Amniotic epithelial cell (primary cell): ENCODE data around the gene NCOR1.
A peak's percentile ranks its signal among the peaks of the same experiment; 100 is the strongest.
"Not testable (repeated sequence)": the region's sequence is repeated elsewhere in the genome, so short reads cannot be mapped to it uniquely, and the experiment has no call there.

Source experiments
- DNase-seq: peaks from one replicate; pipeline ENCODE4 v3.0.0-alpha.2; 2010; ENCODE audit warnings: low read depth

Gene NCOR1

DNA sequence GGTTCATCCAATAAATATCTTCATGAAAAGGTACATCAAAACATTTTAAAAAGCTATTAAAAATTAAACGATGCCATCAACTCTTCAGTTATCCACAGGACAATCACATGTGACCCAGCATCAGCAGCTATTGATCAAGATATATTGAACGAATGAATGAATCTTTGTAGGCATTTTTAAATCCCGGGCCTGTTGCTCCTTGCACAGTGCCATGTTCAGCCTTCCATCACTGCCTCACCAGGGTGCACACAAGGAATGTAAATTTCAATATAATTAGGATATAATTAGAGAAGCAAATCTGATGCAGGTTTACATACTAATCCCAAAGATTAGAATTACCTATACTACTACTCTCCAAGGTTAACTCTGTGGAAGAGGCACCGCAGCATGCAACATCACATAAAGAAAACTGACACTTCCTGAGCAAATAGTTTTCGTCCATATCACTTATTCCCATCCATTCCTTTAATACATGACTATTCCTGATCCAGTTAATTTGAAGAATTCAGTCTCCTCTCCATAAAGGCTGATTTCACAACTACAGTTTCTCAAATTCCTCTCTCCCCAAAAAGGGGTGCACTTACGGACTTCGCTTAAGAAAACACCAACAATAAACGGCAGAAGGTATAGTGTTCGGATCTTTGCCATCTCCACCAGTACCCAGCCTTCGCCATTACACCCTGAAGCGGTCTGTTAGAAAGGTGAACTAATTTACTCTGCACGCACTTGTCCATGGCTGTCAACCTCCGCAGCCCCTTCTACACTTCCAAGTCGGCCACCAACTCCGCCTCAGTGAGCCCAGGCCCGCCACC lies 938 bp downstream of the NCOR1 start:
- DNase-seq = peak; percentile 12

DNA sequence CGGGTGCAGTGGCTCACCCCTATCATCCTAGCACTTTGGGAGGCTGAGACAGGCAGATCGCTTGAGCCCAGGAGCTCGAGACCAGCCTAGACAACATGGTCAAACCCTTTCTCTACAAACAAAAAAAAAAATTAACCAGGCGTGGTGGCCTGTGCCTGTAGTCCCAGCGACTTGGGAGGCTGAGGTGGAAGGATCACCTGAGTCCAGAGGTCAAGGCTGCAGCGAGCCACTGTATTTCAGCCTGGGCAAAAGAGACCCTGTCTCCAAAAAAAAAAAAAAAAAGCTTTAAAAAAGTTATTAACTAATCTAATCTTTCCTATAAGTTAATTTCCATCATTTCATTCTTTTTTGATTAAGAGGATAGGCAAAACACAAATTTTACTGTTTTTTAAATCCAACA lies 2.5 kb downstream of the NCOR1 start:
- no peak for DNase-seq

DNA sequence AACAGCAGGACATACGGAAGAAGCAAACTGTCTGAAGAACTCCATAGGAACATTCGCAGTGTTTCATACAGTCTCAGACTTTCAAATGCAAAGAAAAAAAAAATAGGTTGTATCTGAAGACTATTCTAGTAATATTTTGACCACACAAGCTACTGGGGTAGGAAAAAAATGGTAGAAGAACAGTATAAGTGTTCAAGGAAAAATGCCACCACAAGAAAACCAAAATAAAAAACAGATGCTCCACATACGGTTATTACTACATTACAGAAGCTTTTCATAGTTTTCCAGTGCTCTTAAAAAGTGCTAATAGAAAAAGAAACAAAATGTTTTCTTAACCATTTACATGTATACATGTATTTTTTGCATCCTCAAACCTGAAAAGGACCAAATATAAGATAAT lies 3.7 kb downstream of the NCOR1 start:
- no peak for DNase-seq

GRCh38 chr17:16204763-16205162 lies 10.6 kb downstream of the NCOR1 start:
- DNase-seq = not testable (repeated sequence)

GRCh38 chr17:16202554-16203500 lies 12.5 kb downstream of the NCOR1 start:
- peak; percentile 55 for DNase-seq

DNA sequence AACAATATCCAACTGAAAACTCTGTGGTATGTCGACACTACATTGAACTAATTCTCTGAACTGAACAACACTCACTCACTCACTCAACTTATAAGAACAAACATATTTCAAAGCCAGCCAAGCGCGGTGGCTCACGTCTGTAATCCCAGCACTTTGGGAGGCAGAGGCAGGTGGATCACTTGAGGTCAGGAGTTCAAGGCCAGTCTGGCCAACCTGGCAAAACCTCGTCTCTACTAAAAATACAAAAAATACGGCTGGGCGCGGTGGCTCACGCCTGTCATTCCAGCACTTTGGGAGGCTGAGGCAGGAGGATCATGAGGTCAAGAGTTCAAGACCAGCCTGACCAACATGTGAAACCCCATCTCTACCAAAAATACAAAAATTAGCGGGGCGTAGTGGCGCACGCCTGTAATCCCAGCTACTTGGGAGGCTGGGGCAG lies 13.6 kb downstream of the NCOR1 start:
- peak; percentile 12 for DNase-seq

DNA sequence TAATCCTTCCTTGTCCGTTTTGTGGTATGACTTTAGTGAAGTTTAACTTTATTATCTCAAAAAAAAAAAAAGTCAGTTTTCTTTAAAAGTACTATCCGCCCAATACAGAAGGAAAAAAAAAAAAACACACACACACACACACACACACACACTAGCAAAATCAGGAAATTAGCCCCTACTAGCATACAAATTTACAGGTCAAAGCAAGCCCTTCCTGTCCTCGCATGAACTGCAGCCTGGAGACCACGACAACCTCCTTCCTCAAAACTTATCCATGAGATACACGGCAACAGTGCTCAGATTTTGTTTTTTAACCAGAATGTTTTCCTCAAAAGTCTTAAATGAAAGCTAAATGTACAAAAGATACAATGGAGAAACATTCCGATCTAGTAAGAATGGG lies 16.2 kb downstream of the NCOR1 start:
- no peak for DNase-seq

- peak; percentile 24 for DNase-seq
Measured at GRCh38 chr17:16197276-16197675, 18.1 kb downstream of the NCOR1 start.

GRCh38 chr17:16194307-16194835 lies 21.0 kb downstream of the NCOR1 start:
- not testable (repeated sequence) for DNase-seq

GRCh38 chr17:16191604-16192003 lies 23.7 kb downstream of the NCOR1 start:
- DNase-seq = no peak

GRCh38 chr17:16190703-16191360 lies 24.5 kb downstream of the NCOR1 start:
- DNase-seq = no peak

DNA sequence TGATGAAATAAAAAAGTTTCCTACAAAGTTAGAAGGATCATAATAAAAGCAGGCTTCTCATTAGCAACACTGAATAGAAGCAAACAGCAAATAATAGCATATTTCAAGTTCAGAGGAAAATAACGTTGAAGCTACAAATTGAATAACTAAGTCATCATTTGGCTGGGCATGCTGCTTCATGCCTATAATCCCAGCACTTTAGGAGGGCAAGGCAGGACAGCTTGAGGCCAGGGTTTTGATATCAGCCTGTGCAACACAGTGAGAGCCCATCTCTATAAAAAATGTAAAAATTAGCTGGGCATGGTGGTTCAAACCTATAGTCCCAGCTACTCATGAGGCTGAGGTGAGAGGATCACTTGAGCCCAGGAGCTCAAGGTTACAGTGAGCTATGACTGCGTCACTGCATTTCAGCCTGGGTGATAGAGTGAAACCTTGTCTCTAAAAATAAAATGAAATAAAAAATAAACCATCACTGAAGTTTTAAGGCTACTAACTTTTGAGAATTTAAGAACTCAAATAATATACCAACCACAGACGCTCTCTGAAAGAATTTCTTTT lies 25.5 kb downstream of the NCOR1 start:
- DNase-seq = no peak

DNA sequence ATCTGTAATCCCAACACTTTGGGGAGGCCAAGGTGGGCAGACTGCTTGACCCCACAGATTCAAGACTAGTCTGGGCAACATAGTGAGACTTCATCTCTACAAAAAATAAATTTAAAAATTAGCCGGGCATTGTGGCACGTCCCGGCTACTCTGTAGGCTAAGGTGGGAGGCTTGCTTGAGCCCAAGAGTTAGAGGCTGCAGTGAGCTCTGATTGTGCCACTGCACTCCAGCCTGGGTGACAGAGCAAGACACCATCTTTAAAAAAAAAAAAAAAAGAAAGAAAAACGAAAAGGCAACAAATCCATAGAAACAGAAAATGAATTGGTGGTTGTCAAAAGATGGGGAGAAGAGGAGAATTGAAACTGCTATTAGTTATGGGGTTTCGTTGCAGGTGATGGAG lies 27.7 kb downstream of the NCOR1 start:
- no peak for DNase-seq

DNA sequence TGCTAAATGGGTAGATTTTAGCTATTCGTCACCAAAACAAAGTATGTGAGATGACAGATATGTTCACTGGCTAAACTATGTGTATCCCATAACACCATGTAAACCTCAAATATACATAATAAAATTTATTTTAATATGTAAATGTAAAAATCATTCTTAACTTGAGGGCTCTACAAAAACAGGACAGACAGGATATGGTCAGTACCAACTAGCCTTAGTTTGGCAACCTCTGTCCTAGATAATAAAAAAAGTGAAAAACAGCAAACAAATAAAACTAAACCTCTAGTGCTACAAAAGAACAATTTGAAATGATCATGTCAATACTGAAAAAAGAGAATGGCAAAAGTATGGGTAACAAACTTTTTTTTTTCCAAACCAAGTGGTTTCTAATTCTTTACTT lies 33.8 kb downstream of the NCOR1 start:
- DNase-seq = no peak

- no peak for DNase-seq
Measured at GRCh38 chr17:16178836-16179235, 36.5 kb downstream of the NCOR1 start.

DNA sequence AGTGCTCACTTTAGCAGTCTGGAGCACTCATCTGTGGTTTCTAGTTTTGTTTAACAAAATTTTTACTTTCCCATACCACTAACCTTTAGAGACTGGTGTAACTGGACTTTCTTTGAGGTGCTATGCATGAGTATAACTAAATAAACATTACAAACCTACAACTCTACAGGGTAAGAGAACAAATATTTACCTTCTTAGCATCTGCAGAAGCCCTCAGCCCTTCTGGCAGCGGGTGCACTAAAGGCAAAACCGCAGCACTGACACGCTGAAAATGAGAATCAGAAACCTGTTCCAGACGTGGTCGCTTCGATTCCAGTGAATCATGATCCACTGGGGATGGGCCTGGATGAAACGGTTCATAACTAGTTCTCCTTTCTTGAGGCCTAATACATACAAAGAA lies 43.7 kb downstream of the NCOR1 start:
- DNase-seq = no peak

DNA sequence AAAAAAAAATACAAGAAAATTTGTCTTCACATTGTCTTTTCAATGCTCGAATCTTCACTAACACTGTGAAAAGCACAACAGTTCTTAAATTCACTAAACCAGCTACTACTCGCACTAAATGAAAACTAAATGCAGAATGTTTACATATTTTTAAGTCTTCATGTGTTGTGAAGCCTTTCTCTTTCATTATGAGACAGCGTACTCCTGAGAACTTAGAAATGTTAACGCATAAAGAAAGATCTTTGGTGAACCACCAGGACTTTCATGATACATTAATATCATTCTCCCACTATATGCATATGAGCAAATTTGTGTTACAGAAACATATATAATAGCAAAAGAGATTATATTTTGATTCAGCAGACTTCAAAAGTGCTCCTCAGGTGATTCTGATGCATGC lies 48.6 kb downstream of the NCOR1 start:
- not testable (repeated sequence) for DNase-seq

DNA sequence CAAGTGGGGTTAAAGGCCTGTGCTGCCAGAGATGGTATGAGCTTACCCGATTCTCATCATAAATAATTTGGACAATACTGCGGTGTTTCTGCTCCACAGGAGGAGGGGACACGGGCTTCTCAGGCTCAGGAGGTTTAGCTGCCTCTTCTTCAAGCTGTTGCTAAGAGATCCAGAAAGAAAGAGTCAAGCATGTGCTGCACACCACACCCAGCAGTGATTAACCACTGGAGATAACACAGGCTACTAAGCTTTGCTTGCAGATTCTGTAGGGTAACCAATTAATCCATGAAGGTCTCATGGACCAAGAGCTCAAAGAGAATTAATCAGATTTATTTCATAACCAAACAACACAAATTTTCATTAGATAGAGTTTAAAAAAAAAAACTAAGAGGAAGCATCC lies 56.6 kb downstream of the NCOR1 start:
- peak; percentile 57 for DNase-seq

- DNase-seq = no peak
Measured at GRCh38 chr17:16155536-16155935, 59.8 kb downstream of the NCOR1 start.

GRCh38 chr17:16152326-16152725 lies 63.0 kb downstream of the NCOR1 start:
- not testable (repeated sequence) for DNase-seq

DNA sequence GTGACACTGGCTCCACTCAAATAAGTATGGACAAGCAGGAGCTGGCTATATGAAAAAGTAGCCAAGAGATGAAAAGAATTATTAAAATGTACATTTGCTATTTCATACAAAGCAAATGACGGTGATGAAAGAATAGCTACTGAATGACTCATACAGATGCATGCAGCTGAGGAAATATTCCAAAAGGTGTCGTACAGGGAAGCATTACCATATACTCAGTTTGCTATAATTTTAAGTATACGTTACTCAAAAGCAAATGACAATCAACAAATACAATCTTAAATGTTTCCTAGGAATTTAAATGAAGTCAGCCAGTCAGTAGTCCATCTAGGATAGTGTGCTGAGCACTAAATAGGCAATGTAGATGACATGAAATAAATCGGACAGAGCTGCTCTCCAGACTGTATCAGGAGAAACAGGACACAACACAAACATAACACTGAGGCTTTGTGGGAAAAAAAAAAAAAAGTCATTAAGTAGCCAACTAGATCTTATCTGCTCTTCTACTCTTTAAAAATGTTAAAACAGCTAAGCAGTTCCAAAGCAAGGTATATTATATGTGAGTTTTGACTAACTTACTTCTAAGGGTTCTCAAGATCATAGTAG lies 65.0 kb downstream of the NCOR1 start:
- peak; percentile 71 for DNase-seq
